SK-N-SH treated with all-trans-retinoic acid at 6 μM for 48 hours (cell line): ENCODE results near the gene HIGD2A.

Experiments
- ATAC-seq: fragments of 200-7000 bp; cut with Tn5 transposase; 3 replicates; pipeline ENCODE4 v1.9.1; 2020; ENCODE audit warnings: mild to moderate bottlenecking, moderate library complexity
- ARNTL ChIP-seq: fragments of 450-650 bp; formaldehyde crosslinking; IDR thresholded peaks from 2 replicates; pipeline ENCODE4 v1.5.0; 2020; ENCODE audit warnings: low read depth, mild to moderate bottlenecking, moderate library complexity, borderline replicate concordance
- BACH2 ChIP-seq: fragments of 250-450 bp; sonication (Bioruptor Pico); IDR thresholded peaks from 2 replicates; pipeline ENCODE4 v1.9.0; 2021; ENCODE audit warnings: mild to moderate bottlenecking, borderline replicate concordance
- CREB5 ChIP-seq: fragments of 250-450 bp; sonication (Bioruptor Pico); IDR thresholded peaks from 2 replicates; pipeline ENCODE4 v1.5.1; 2020; ENCODE audit warnings: low read depth, mild to moderate bottlenecking, moderate library complexity
- CSDC2 ChIP-seq: fragments of 250-450 bp; sonication (Bioruptor Pico); IDR thresholded peaks from 2 replicates; pipeline ENCODE4 v1.5.0; 2020; ENCODE audit warnings: mild to moderate bottlenecking, moderate library complexity
- CSRNP3 ChIP-seq: fragments of 250-450 bp; sonication (Bioruptor Pico); IDR thresholded peaks from 2 replicates; pipeline ENCODE4 v1.5.1; 2021; ENCODE audit warnings: mild to moderate bottlenecking, moderate library complexity
- GLIS3 ChIP-seq: fragments of 250-450 bp; sonication (Bioruptor Pico); IDR thresholded peaks from 2 replicates; pipeline ENCODE4 v1.5.0; 2020; ENCODE audit warnings: mild to moderate bottlenecking, moderate library complexity
- ISL1 ChIP-seq: fragments of 250-450 bp; sonication (Bioruptor Pico); IDR thresholded peaks from 2 replicates; pipeline ENCODE4 v2.1.2; 2022; ENCODE audit warnings: mild to moderate bottlenecking, moderate library complexity
- OSR1 ChIP-seq: fragments of 250-450 bp; sonication (Bioruptor Pico); IDR thresholded peaks from 2 replicates; pipeline ENCODE4 v1.8.0; 2022; ENCODE audit warnings: moderate library complexity, mild to moderate bottlenecking, inconsistent platforms
- PATZ1 ChIP-seq: fragments of 250-450 bp; sonication (Bioruptor Pico); IDR thresholded peaks from 2 replicates; pipeline ENCODE4 v1.8.0; 2020; ENCODE audit warnings: mild to moderate bottlenecking, moderate library complexity, borderline replicate concordance
- POU6F1 ChIP-seq: fragments of 250-450 bp; sonication (Bioruptor Pico); IDR thresholded peaks from 2 replicates; pipeline ENCODE4 v1.8.0; 2021; ENCODE audit warnings: low read depth, mild to moderate bottlenecking, moderate library complexity, borderline replicate concordance
- SNAI2 ChIP-seq: fragments of 250-450 bp; sonication (Bioruptor Pico); IDR thresholded peaks from 2 replicates; pipeline ENCODE4 v1.5.0; 2020; ENCODE audit warnings: mild to moderate bottlenecking, moderate library complexity
- TCF4 ChIP-seq: fragments of 250-450 bp; sonication (Bioruptor Pico); IDR thresholded peaks from 2 replicates; pipeline ENCODE4 v1.8.0; 2021; ENCODE audit warnings: mild to moderate bottlenecking, moderate library complexity, borderline replicate concordance
- TOX ChIP-seq: fragments of 250-450 bp; sonication (Bioruptor Pico); IDR thresholded peaks from 2 replicates; pipeline ENCODE4 v1.8.0; 2021; ENCODE audit warnings: mild to moderate bottlenecking, moderate library complexity, borderline replicate concordance
- TSHZ2 ChIP-seq: fragments of 250-450 bp; sonication (Bioruptor Pico); IDR thresholded peaks from 2 replicates; pipeline ENCODE4 v1.5.0; 2020; ENCODE audit warnings: mild to moderate bottlenecking, moderate library complexity
- ZC3H10 ChIP-seq: fragments of 250-450 bp; sonication (Bioruptor Pico); IDR thresholded peaks from 2 replicates; pipeline ENCODE4 v1.5.1; 2021; ENCODE audit warnings: mild to moderate bottlenecking, moderate library complexity
- ZFP3 ChIP-seq: fragments of 250-450 bp; sonication (Bioruptor Pico); IDR thresholded peaks from 2 replicates; pipeline ENCODE4 v1.5.0; 2020; ENCODE audit warnings: mild to moderate bottlenecking, moderate library complexity
- ZFP30 ChIP-seq: fragments of 450-650 bp; formaldehyde crosslinking; IDR thresholded peaks from 2 replicates; pipeline ENCODE4 v1.5.0; 2022; ENCODE audit warnings: mild to moderate bottlenecking, moderate library complexity
- ZNF70 ChIP-seq: fragments of 450-650 bp; formaldehyde crosslinking; IDR thresholded peaks from 2 replicates; pipeline ENCODE4 v1.5.0; 2020; ENCODE audit warnings: mild to moderate bottlenecking, moderate library complexity
- ZNF8 ChIP-seq: fragments of 450-650 bp; formaldehyde crosslinking; IDR thresholded peaks from 2 replicates; pipeline ENCODE4 v1.5.0; 2020; ENCODE audit warnings: mild to moderate bottlenecking, moderate library complexity

The HIGD2A gene

GRCh38 chr5:176387384-176387925 is 1.1 kb upstream of the HIGD2A start:
- TF ChIP-seq ZFP3 (CRISPR knock-in tag): no peak
- TF ChIP-seq ZC3H10 (CRISPR knock-in tag): no peak
- TF ChIP-seq SNAI2: no peak
- no peak for TF ChIP-seq CSRNP3 (CRISPR knock-in tag)
- TF ChIP-seq POU6F1 (CRISPR knock-in tag): no peak
- TF ChIP-seq ZNF8: no peak
- TF ChIP-seq TSHZ2 (CRISPR knock-in tag): no peak
- TF ChIP-seq CREB5 (CRISPR knock-in tag): no peak
- no peak for TF ChIP-seq OSR1
- no peak for TF ChIP-seq TOX (CRISPR knock-in tag)
- TF ChIP-seq CSDC2 (CRISPR knock-in tag): no peak
- TF ChIP-seq PATZ1 (CRISPR knock-in tag): no peak
- TF ChIP-seq ZFP30 (CRISPR knock-in tag): no peak
- no peak for TF ChIP-seq BACH2 (CRISPR knock-in tag)
- no peak for TF ChIP-seq ARNTL (CRISPR knock-in tag)
- TF ChIP-seq ISL1 (CRISPR knock-in tag): no peak
- TF ChIP-seq ZNF70 (CRISPR knock-in tag): no peak
- TF ChIP-seq GLIS3 (CRISPR knock-in tag): no peak
- TF ChIP-seq, all 23 proteins: peak for 0
- no peak for ATAC-seq

- TF ChIP-seq ZC3H10 (CRISPR knock-in tag): no peak
- TF ChIP-seq BACH2 (CRISPR knock-in tag): no peak
- no peak for TF ChIP-seq CSDC2 (CRISPR knock-in tag)
- TF ChIP-seq ZFP30 (CRISPR knock-in tag): no peak
- no peak for TF ChIP-seq TCF4 (CRISPR knock-in tag)
- TF ChIP-seq POU6F1 (CRISPR knock-in tag): no peak
- no peak for TF ChIP-seq TOX (CRISPR knock-in tag)
These were observed 528 bp upstream of the HIGD2A start for GRCh38 chr5:176388003-176388443.

More at GRCh38 chr5:176388003-176388443, 528 bp upstream of the HIGD2A start:
- ATAC-seq: peak; percentile 10
